Transverse colon (tissue), 4 donors: Measurements from ENCODE around the gene PKP4. TPM values are rescaled to one million over a fixed set of nuclear protein-coding genes. Genes with fewer than 3 reads are reported as not detected.

ENCODE experiments used
- DNase-seq: peaks from one replicate; pipeline ENCODE4 v3.0.0-alpha.2; 2019
- H3K27ac ChIP-seq, 4 donors: fragments of 200-600 bp; sonication (generic); 2 replicates each; pipeline ENCODE4 v1.5.1; 2016 to 2018; ENCODE audit warnings: inconsistent platforms in 4 of 4
- H3K27me3 ChIP-seq: fragments of 200-600 bp; sonication (generic); 2 replicates; pipeline ENCODE4 v1.5.1; 2017; ENCODE audit warnings: inconsistent platforms
- H3K36me3 ChIP-seq, 4 donors: fragments of 200-600 bp; sonication (generic); 2 replicates each; pipeline ENCODE4 v1.5.1; 2017 to 2019; ENCODE audit warnings: inconsistent platforms in 4 of 4
- H3K4me1 ChIP-seq, 4 donors: fragments of 200-600 bp; sonication (generic); 2 replicates each; pipeline ENCODE4 v1.5.1; 2017 to 2020; ENCODE audit warnings: inconsistent platforms in 4 of 4
- H3K4me3 ChIP-seq, 4 donors: fragments of 200-600 bp; sonication (generic); 1 replicate in 1 of 4; 2 replicates in 3 of 4; pipeline versions ENCODE4 v1.5.1 to v1.6.1; 2017 to 2019; ENCODE audit warnings: inconsistent platforms in 4 of 4
- H3K9me3 ChIP-seq, 2 donors: fragments of 200-600 bp; sonication (generic); 2 replicates each; pipeline ENCODE4 v1.5.1; 2017 to 2019; ENCODE audit warnings: inconsistent platforms in 2 of 2
- CTCF ChIP-seq, 5 experiments: fragments of 200-600 bp in 3 of 5; fragments of 450-650 bp in 2 of 5; sonication (generic) in 3 of 5; IDR thresholded peaks; 1 replicate in 2 of 5; 2 replicates in 3 of 5; pipeline ENCODE4 v1.5.1; 2016 to 2017; ENCODE audit warnings: antibody characterized with exemption in 5 of 5, inconsistent platforms in 3 of 5, mild to moderate bottlenecking in 2 of 5, moderate library complexity in 1 of 5
- EP300 ChIP-seq: sonication (generic); formaldehyde crosslinking; IDR thresholded peaks from one replicate; pipeline ENCODE4 v1.6.1; 2017; ENCODE audit warnings: antibody characterized with exemption, low read depth
- POLR2A ChIP-seq: fragments of 450-650 bp; IDR thresholded peaks from one replicate; pipeline ENCODE4 v1.6.1; 2016; ENCODE audit warnings: antibody characterized with exemption, mild to moderate bottlenecking, moderate library complexity
- POLR2AphosphoS5 ChIP-seq, 3 donors: sonication (generic); formaldehyde crosslinking; IDR thresholded peaks; one replicate each; pipeline ENCODE4 v1.6.1; 2016; ENCODE audit warnings: antibody characterized with exemption in 3 of 3
- WGBS, 2 donors: methylation state at CpG; one replicate each; pipeline ENCODE4 v1.1.5; 2018; ENCODE audit warnings: low coverage in 1 of 2; 5-methylcytosine and 5-hydroxymethylcytosine counted together
- in situ Hi-C, 4 donors: fragments of 200-750 bp; cut with MboI; loops; one replicate each; pipeline versions ENCODE4 v1.15.0 to v1.15.1; 2017; ENCODE audit warnings: low sequenced_read_pairs in 3 of 4, low pct_ligation_motif_present in 1 of 4, low pct_unique_long_range_greater_than_20kb in 1 of 4
- intact Hi-C: fragments of 100-400 bp; cut with DNase I; formaldehyde crosslinking; loops from one replicate; pipeline ENCODE4 v1.15.1; 2023; ENCODE audit warnings: low total_unique reads
- total RNA-seq, 4 donors: library from RNA; depleted of rRNA; stranded (reverse); fragments of >200 nt; gene quantifications; one replicate each; pipeline ENCODE4 v1.1.0, GENCODE V29; 2016

PKP4 gene
- total RNA-seq, 4 donors from 2014 or later = 28.1 to 70.3 (median 58.3) TPM

GRCh38 chr2:158650646-158651357, 194.1 kb downstream of the PKP4 start:
- Histone ChIP-seq H3K36me3 (no peaks in the 10 kb centered on the region), H3K27ac (no peak overlapping the region), H3K9me3 (no peaks in the 10 kb centered on the region), H3K4me1 (no peaks in the 10 kb centered on the region), H3K27me3 (no peaks in the 10 kb centered on the region), H3K4me3 (no peak overlapping the region)
- intact Hi-C loops (no loop called here), in situ Hi-C loops (no loop called here)
- WGBS, 2 donors = 75 to 90% methylated on average over 3 to 6 of the region's 6 CpGs
- no peak for DNase-seq
- TF ChIP-seq EP300 (no peak), CTCF (IDR thresholded peaks at IDR 0.05) (no peak), POLR2A (no peak), POLR2AphosphoS5 (IDR thresholded peaks at IDR 0.05) (no peak)

GRCh38 chr2:158651358-158652057, 194.8 kb downstream of the PKP4 start:
- 94 to 100% methylated on average over 3 to 6 of the region's 6 CpGs for WGBS, 2 donors
- Histone ChIP-seq H3K4me1 (no peaks in the 10 kb centered on the region), H3K27me3 (no peaks in the 10 kb centered on the region), H3K4me3 (no peak overlapping the region), H3K36me3 (no peaks in the 10 kb centered on the region), H3K27ac (no peak overlapping the region), H3K9me3 (no peaks in the 10 kb centered on the region)
- TF ChIP-seq CTCF (IDR thresholded peaks at IDR 0.05) (no peak), POLR2A (no peak), POLR2AphosphoS5 (IDR thresholded peaks at IDR 0.05) (no peak), EP300 (no peak)
- in situ Hi-C loops (no loop called here), intact Hi-C loops (no loop called here)
- DNase-seq = no peak

GRCh38 chr2:158655628-158656027, 198.9 kb downstream of the PKP4 start:
- Histone ChIP-seq H3K4me1 (no peaks in the 10 kb centered on the region), H3K27ac (no peak overlapping the region), H3K4me3 (no peak overlapping the region), H3K36me3 (no peaks in the 10 kb centered on the region), H3K9me3 (no peaks in the 10 kb centered on the region), H3K27me3 (no peaks in the 10 kb centered on the region)
- intact Hi-C loops (no loop called here), in situ Hi-C loops (no loop called here)
- no peak for DNase-seq
- 56 to 77% methylated on average over 2 to 3 of the region's 3 CpGs for WGBS, 2 donors
- TF ChIP-seq POLR2A (no peak), CTCF (IDR thresholded peaks at IDR 0.05) (no peak), POLR2AphosphoS5 (IDR thresholded peaks at IDR 0.05) (no peak), EP300 (no peak)

GRCh38 chr2:158656492-158657229, 199.9 kb downstream of the PKP4 start:
- Histone ChIP-seq H3K4me3 (no peak overlapping the region), H3K36me3 (no peaks in the 10 kb centered on the region), H3K9me3 (no peaks in the 10 kb centered on the region), H3K27me3 (no peaks in the 10 kb centered on the region), H3K27ac (no peak overlapping the region), H3K4me1 (no peaks in the 10 kb centered on the region)
- intact Hi-C loops (no loop called here), in situ Hi-C loops (no loop called here)
- TF ChIP-seq CTCF (IDR thresholded peaks at IDR 0.05) (no peak), POLR2AphosphoS5 (IDR thresholded peaks at IDR 0.05) (no peak), POLR2A (no peak), EP300 (no peak)
- 90 to 92% methylated on average over 2 to 10 of the region's 10 CpGs for WGBS, 2 donors
- no peak for DNase-seq
